Karpas-422 (cell line): ENCODE measurements around the gene SLC4A9. TPM values are rescaled to one million over a fixed set of nuclear protein-coding genes. Genes with fewer than 3 reads are reported as not detected.

Source experiments
- DNase-seq: peaks from one replicate; pipeline ENCODE4 v3.0.0-alpha.2; 2015
- H2AFZ ChIP-seq: fragments of 200-600 bp; sonication (generic); 2 replicates; pipeline ENCODE4 v1.6.1; 2014; ENCODE audit warnings: antibody characterized with exemption, low read length, mixed read lengths
- H3K27ac ChIP-seq: fragments of 200-600 bp; sonication (generic); 2 replicates; pipeline ENCODE4 v1.5.1; 2014; ENCODE audit warnings: mild to moderate bottlenecking, low read length, moderate library complexity
- H3K27me3 ChIP-seq: fragments of 200-600 bp; sonication (generic); 2 replicates; pipeline ENCODE4 v1.6.1; 2014; ENCODE audit warnings: low read length, mixed read lengths
- H3K36me3 ChIP-seq: fragments of 200-600 bp; sonication (generic); 2 replicates; pipeline ENCODE4 v1.6.1; 2014; ENCODE audit warnings: low read length, mixed read lengths; ENCODE audit not compliant: insufficient read depth
- H3K4me1 ChIP-seq: fragments of 200-600 bp; sonication (generic); 2 replicates; pipeline ENCODE4 v1.6.1; 2014; ENCODE audit warnings: mild to moderate bottlenecking, low read length, mixed read lengths
- H3K4me2 ChIP-seq: fragments of 200-600 bp; sonication (generic); 2 replicates; pipeline ENCODE4 v1.6.1; 2014; ENCODE audit warnings: low read length, low read depth, mild to moderate bottlenecking; ENCODE audit not compliant: poor library complexity, severe bottlenecking
- H3K4me3 ChIP-seq: fragments of 200-600 bp; sonication (generic); 2 replicates; pipeline ENCODE4 v1.5.1; 2014; ENCODE audit warnings: mild to moderate bottlenecking, antibody characterized with exemption, low read length, mixed read lengths
- H3K79me2 ChIP-seq: fragments of 200-600 bp; sonication (generic); 2 replicates; pipeline ENCODE4 v1.6.1; 2014; ENCODE audit warnings: mild to moderate bottlenecking, low read length, mixed read lengths
- H3K9ac ChIP-seq: fragments of 200-600 bp; sonication (generic); 2 replicates; pipeline ENCODE4 v1.6.0; 2014; ENCODE audit warnings: low read length
- H3K9me2 ChIP-seq: fragments of 200-600 bp; sonication (generic), shearing (Covaris generic); replicated peaks from 2 replicates; pipeline ENCODE4 v1.6.0; 2014; ENCODE audit warnings: mild to moderate bottlenecking, low read length, moderate library complexity; ENCODE audit not compliant: insufficient read depth
- H3K9me3 ChIP-seq: fragments of 300-700, 200-600 bp; sonication (generic); 2 replicates; pipeline ENCODE4 v1.6.1; 2014; ENCODE audit warnings: low read length, mixed read lengths
- H4K20me1 ChIP-seq: fragments of 200-600 bp; sonication (generic); 2 replicates; pipeline ENCODE4 v1.6.1; 2014; ENCODE audit warnings: mild to moderate bottlenecking, antibody characterized with exemption, low read length, low read depth; ENCODE audit not compliant: insufficient read depth
- total RNA-seq: library from RNA; depleted of rRNA; stranded (reverse); fragments of >200 nt; shearing (Covaris generic); gene quantifications from 2 replicates; pipeline ENCODE4 v1.2.3, GENCODE V29; 2014; ENCODE audit warnings: low replicate concordance

The SLC4A9 gene
- total RNA-seq, 1 experiment from 2014 or later: not detected

GRCh38 chr5:140360681-140361479, 886 bp downstream of the SLC4A9 start:
- DNase-seq: no peak
- no peaks in the 10 kb centered on the region for H3K36me3 ChIP-seq
- no peaks in the 10 kb centered on the region for H3K9me2 ChIP-seq
- no peaks in the 10 kb centered on the region for H3K79me2 ChIP-seq
- no peak overlapping the region for H3K4me2 ChIP-seq
- H3K4me3 ChIP-seq: no peak overlapping the region
- no peaks in the 10 kb centered on the region for H3K9me3 ChIP-seq
- no peaks in the 10 kb centered on the region for H4K20me1 ChIP-seq
- no peaks in the 10 kb centered on the region for H3K27me3 ChIP-seq
- H2AFZ ChIP-seq: no peak overlapping the region
- H3K4me1 ChIP-seq: peaks cover 6% of the 10 kb centered on the region
- no peak overlapping the region for H3K9ac ChIP-seq
- H3K27ac ChIP-seq: no peak overlapping the region

- Histone ChIP-seq H3K4me1 (peaks cover 6% of the 10 kb centered on the region), H3K27ac (no peak overlapping the region), H3K9me2 (no peaks in the 10 kb centered on the region), H3K27me3 (no peaks in the 10 kb centered on the region), H2AFZ (no peak overlapping the region), H3K79me2 (no peaks in the 10 kb centered on the region), H3K9me3 (no peaks in the 10 kb centered on the region), H4K20me1 (no peaks in the 10 kb centered on the region), H3K4me2 (no peak overlapping the region), H3K4me3 (no peak overlapping the region), H3K36me3 (no peaks in the 10 kb centered on the region), H3K9ac (no peak overlapping the region)
- DNase-seq: no peak
Measured at GRCh38 chr5:140361901-140362300, 1.9 kb downstream of the SLC4A9 start.

- Histone ChIP-seq H4K20me1 (no peaks in the 10 kb centered on the region), H3K4me2 (no peak overlapping the region), H3K27me3 (no peaks in the 10 kb centered on the region), H3K27ac (no peak overlapping the region), H3K9me3 (no peaks in the 10 kb centered on the region), H3K36me3 (no peaks in the 10 kb centered on the region), H3K4me1 (peaks cover 6% of the 10 kb centered on the region), H3K79me2 (no peaks in the 10 kb centered on the region), H3K9ac (no peak overlapping the region), H3K4me3 (no peak overlapping the region), H2AFZ (no peak overlapping the region), H3K9me2 (no peaks in the 10 kb centered on the region)
- DNase-seq: no peak
Measured at GRCh38 chr5:140362311-140362710, 2.3 kb downstream of the SLC4A9 start.

GRCh38 chr5:140362875-140363630, 3.1 kb downstream of the SLC4A9 start:
- Histone ChIP-seq H2AFZ (peak overlapping the region; percentile 40; the same call in 1 of the 2 replicates), H3K27me3 (no peaks in the 10 kb centered on the region), H3K9ac (peak overlapping the region; percentile 49), H3K79me2 (no peaks in the 10 kb centered on the region), H3K4me1 (peaks cover 3% of the 10 kb centered on the region), H3K4me3 (peak overlapping the region; percentile 52; the same call in 1 of the 2 replicates), H3K9me3 (no peaks in the 10 kb centered on the region), H3K9me2 (no peaks in the 10 kb centered on the region), H3K4me2 (peak overlapping the region; percentile 65), H3K36me3 (no peaks in the 10 kb centered on the region), H4K20me1 (no peaks in the 10 kb centered on the region), H3K27ac (no peak overlapping the region)
- DNase-seq: peak; percentile 92

GRCh38 chr5:140363631-140364471, 3.9 kb downstream of the SLC4A9 start:
- Histone ChIP-seq H3K9me3 (no peaks in the 10 kb centered on the region), H4K20me1 (no peaks in the 10 kb centered on the region), H3K36me3 (no peaks in the 10 kb centered on the region), H3K79me2 (no peaks in the 10 kb centered on the region), H3K9ac (peak overlapping the region; percentile 49), H3K27ac (no peak overlapping the region), H2AFZ (peak overlapping the region; percentile 40; the same call in 1 of the 2 replicates), H3K4me2 (peak overlapping the region; percentile 65), H3K9me2 (no peaks in the 10 kb centered on the region), H3K4me1 (peaks cover 3% of the 10 kb centered on the region), H3K4me3 (peak overlapping the region; percentile 52; the same call in 1 of the 2 replicates), H3K27me3 (no peaks in the 10 kb centered on the region)
- no peak for DNase-seq

- no peak overlapping the region for H2AFZ ChIP-seq
- H3K9ac ChIP-seq: no peak overlapping the region
- no peak for DNase-seq
- no peak overlapping the region for H3K4me3 ChIP-seq
- H3K4me2 ChIP-seq: no peak overlapping the region
- H3K27me3 ChIP-seq: no peaks in the 10 kb centered on the region
- H3K9me2 ChIP-seq: no peaks in the 10 kb centered on the region
- no peaks in the 10 kb centered on the region for H3K36me3 ChIP-seq
- no peaks in the 10 kb centered on the region for H3K9me3 ChIP-seq
- H3K79me2 ChIP-seq: no peaks in the 10 kb centered on the region
- H3K4me1 ChIP-seq: peaks cover 3% of the 10 kb centered on the region
- no peaks in the 10 kb centered on the region for H4K20me1 ChIP-seq
- no peak overlapping the region for H3K27ac ChIP-seq
Measured at GRCh38 chr5:140364472-140364765, 4.4 kb downstream of the SLC4A9 start.

- H3K4me2 ChIP-seq: no peak overlapping the region
- no peak overlapping the region for H3K9ac ChIP-seq
Measured at GRCh38 chr5:140365282-140365681, 5.3 kb downstream of the SLC4A9 start.

GRCh38 chr5:140365941-140366340, 5.9 kb downstream of the SLC4A9 start:
- H3K9ac ChIP-seq: no peak overlapping the region
- H3K27ac ChIP-seq: no peak overlapping the region
- no peaks in the 10 kb centered on the region for H4K20me1 ChIP-seq
- no peaks in the 10 kb centered on the region for H3K9me2 ChIP-seq
- H3K79me2 ChIP-seq: no peaks in the 10 kb centered on the region
- no peak for DNase-seq
- no peak overlapping the region for H3K4me2 ChIP-seq
- H3K9me3 ChIP-seq: no peaks in the 10 kb centered on the region
- no peak overlapping the region for H2AFZ ChIP-seq
- no peaks in the 10 kb centered on the region for H3K36me3 ChIP-seq
- no peaks in the 10 kb centered on the region for H3K27me3 ChIP-seq
- no peak overlapping the region for H3K4me3 ChIP-seq
- peaks cover 3% of the 10 kb centered on the region for H3K4me1 ChIP-seq

More at GRCh38 chr5:140365282-140365681, 5.3 kb downstream of the SLC4A9 start:
- H3K79me2 ChIP-seq: no peaks in the 10 kb centered on the region
- peaks cover 3% of the 10 kb centered on the region for H3K4me1 ChIP-seq
- no peak overlapping the region for H2AFZ ChIP-seq
- no peak for DNase-seq
- no peaks in the 10 kb centered on the region for H3K9me3 ChIP-seq
- H4K20me1 ChIP-seq: no peaks in the 10 kb centered on the region
- H3K36me3 ChIP-seq: no peaks in the 10 kb centered on the region
- H3K4me3 ChIP-seq: no peak overlapping the region
- H3K27me3 ChIP-seq: no peaks in the 10 kb centered on the region
- H3K27ac ChIP-seq: no peak overlapping the region
- no peaks in the 10 kb centered on the region for H3K9me2 ChIP-seq
